IPS DF 6.9 (cell line): ENCODE data around the gene DERL3.

Source experiments
- DNase-seq: peaks from one replicate; pipeline ENCODE4 v3.0.0-alpha.2; 2013; ENCODE audit warnings: low read depth, low spot score
- H3K27ac ChIP-seq: one replicate; pipeline ENCODE4 v1.5.1; 2013; ENCODE audit warnings: low read length, control low read depth
- H3K27me3 ChIP-seq: 2 replicates; pipeline ENCODE4 v1.6.1; 2013; ENCODE audit warnings: mild to moderate bottlenecking, low read length; ENCODE audit not compliant: control insufficient read depth, insufficient read depth
- H3K36me3 ChIP-seq: 2 replicates; pipeline ENCODE4 v1.6.1; 2013; ENCODE audit warnings: low read length; ENCODE audit not compliant: control insufficient read depth, insufficient read depth
- H3K4me1 ChIP-seq: 2 replicates; pipeline ENCODE4 v1.6.1; 2013; ENCODE audit warnings: low read length; ENCODE audit not compliant: control insufficient read depth, insufficient read depth
- H3K4me3 ChIP-seq: 2 replicates; pipeline ENCODE4 v1.5.1; 2013; ENCODE audit warnings: mild to moderate bottlenecking, low read length
- H3K9me3 ChIP-seq: 2 replicates; pipeline ENCODE4 v1.6.1; 2013; ENCODE audit warnings: low read length, inconsistent platforms; ENCODE audit not compliant: control insufficient read depth, insufficient read depth
- WGBS: extraction: QIAGEN DNeasy Blood & Tissue Kit; methylation state at CpG from one replicate; pipeline ENCODE4 v1.1.7; 2013; ENCODE audit warnings: mixed read lengths, missing lambda C conversion rate; ENCODE audit not compliant: insufficient read length, insufficient coverage; 5-methylcytosine and 5-hydroxymethylcytosine counted together

DERL3 gene

DNA sequence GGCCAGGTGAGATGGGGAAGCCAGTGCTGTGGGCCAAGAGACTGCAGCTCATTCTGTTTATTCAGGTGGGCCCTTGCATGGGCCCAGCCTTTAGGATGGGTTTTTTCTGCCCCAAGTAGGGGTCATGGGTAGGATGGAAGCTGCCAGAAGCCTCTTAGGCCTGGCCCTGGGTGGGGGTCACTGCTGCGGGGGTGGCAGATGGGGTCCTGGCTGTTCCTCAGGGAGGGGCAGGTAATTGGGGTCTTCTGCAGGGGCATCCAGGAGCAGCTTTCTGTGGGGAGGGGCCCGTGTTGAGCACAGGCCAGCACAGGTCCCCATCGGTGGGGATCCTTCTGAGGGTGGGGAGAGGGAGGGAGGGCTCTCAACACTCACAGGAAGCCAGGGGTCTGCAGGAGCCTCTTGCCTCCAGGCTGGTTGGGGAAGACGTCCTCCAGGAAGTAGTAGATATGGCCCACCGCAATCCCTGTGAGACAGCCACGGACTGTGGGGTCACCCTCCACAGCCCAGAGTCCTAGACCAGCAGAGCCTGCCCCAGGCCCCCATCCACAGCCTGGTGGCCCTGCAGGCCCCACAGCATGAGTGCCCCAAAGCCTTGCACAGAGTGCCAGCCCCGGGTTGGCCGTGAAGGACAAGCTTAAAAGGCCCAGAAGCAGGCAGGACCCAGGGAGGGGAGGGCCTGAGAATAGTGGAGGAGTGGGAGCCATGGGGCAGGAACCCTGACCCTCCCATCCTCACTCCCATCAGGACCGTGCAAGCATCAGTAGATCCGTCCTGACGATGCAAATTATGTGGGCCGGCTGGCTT is 1.9 kb downstream of the DERL3 start:
- peaks cover 21% of the 10 kb centered on the region for H3K36me3 ChIP-seq
- no peak for DNase-seq
- H3K9me3 ChIP-seq: no peaks in the 10 kb centered on the region
- no peak overlapping the region for H3K4me3 ChIP-seq
- no peaks in the 10 kb centered on the region for H3K27me3 ChIP-seq
- H3K4me1 ChIP-seq: peaks cover 8% of the 10 kb centered on the region; the same call in 1 of the 2 replicates
- H3K27ac ChIP-seq: no peak overlapping the region
- WGBS: no CpG with 5 or more reads among the region's 12 CpGs

DNA sequence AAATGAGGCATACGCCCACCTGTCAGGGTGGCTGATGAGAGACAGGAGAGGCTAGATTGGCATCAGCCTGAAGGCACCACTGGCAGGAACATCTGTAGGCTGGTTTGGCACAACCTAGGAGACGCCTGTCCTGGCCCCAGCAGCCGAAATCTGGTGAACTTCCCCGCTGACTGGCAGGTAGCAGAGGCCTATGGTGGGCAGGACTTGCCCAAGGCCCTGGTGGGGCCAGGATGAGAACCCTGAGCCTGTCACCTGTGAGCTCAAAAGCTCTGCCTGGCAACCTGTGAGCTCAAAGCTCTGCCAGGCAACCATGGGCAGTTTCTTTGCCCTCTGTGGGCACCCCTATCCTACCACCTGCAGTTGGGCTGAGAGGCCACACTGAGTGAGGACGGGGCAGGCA is 2.5 kb downstream of the DERL3 start:
- Histone ChIP-seq H3K36me3 (peaks cover 21% of the 10 kb centered on the region), H3K4me3 (no peak overlapping the region), H3K27me3 (no peaks in the 10 kb centered on the region), H3K4me1 (peaks cover 8% of the 10 kb centered on the region; the same call in 1 of the 2 replicates), H3K9me3 (no peaks in the 10 kb centered on the region), H3K27ac (no peak overlapping the region)
- DNase-seq: no peak
- no CpG with 5 or more reads among the region's 5 CpGs for WGBS

- H3K4me1 ChIP-seq: peaks cover 8% of the 10 kb centered on the region; the same call in 1 of the 2 replicates
- H3K9me3 ChIP-seq: no peaks in the 10 kb centered on the region
- H3K27me3 ChIP-seq: no peaks in the 10 kb centered on the region
- no peak for DNase-seq
- H3K27ac ChIP-seq: no peak overlapping the region
- peaks cover 21% of the 10 kb centered on the region for H3K36me3 ChIP-seq
- H3K4me3 ChIP-seq: no peak overlapping the region
- no CpG with 5 or more reads among the region's 11 CpGs for WGBS
Measured at GRCh38 chr22:23835484-23836144, 3.2 kb downstream of the DERL3 start.

- WGBS: no CpG with 5 or more reads among the region's 10 CpGs
- no peak overlapping the region for H3K4me3 ChIP-seq
- peaks cover 8% of the 10 kb centered on the region; the same call in 1 of the 2 replicates for H3K4me1 ChIP-seq
- no peak overlapping the region for H3K27ac ChIP-seq
- no peaks in the 10 kb centered on the region for H3K27me3 ChIP-seq
- DNase-seq: no peak
- peaks cover 21% of the 10 kb centered on the region for H3K36me3 ChIP-seq
- H3K9me3 ChIP-seq: no peaks in the 10 kb centered on the region
Measured at GRCh38 chr22:23834793-23835483, 3.9 kb downstream of the DERL3 start.

DNA sequence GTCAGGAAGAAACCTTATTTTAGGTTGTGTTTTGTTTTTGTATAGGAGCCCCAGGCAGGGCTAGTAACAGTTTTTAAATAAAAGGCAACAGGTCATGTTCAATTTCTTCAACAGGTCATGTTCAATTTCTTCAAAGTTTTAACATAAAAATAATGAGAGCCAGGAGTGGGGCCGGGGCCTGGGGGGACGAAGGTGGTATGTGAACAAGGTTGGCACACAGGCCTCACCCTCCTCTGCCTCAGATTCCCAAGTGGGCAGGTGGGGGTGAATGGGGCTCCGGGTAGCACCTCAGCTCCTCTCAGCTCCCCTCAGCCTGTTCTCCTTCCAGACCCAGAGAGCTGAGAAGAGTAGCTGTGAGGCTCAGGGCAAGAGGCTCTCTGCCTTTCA is 4.4 kb downstream of the DERL3 start:
- H3K9me3 ChIP-seq: no peaks in the 10 kb centered on the region
- H3K27me3 ChIP-seq: no peaks in the 10 kb centered on the region
- no peak overlapping the region for H3K27ac ChIP-seq
- WGBS: no CpG with 5 or more reads among the region's 3 CpGs
- DNase-seq: no peak
- H3K36me3 ChIP-seq: peaks cover 21% of the 10 kb centered on the region
- H3K4me1 ChIP-seq: peaks cover 8% of the 10 kb centered on the region; the same call in 1 of the 2 replicates
- H3K4me3 ChIP-seq: no peak overlapping the region

GRCh38 chr22:23833911-23834317 is 4.9 kb downstream of the DERL3 start:
- peaks cover 8% of the 10 kb centered on the region; the same call in 1 of the 2 replicates for H3K4me1 ChIP-seq
- WGBS: no CpG with 5 or more reads among the region's 13 CpGs
- no peak overlapping the region for H3K4me3 ChIP-seq
- no peaks in the 10 kb centered on the region for H3K9me3 ChIP-seq
- no peak overlapping the region for H3K27ac ChIP-seq
- DNase-seq: no peak
- peaks cover 24% of the 10 kb centered on the region for H3K36me3 ChIP-seq
- no peaks in the 10 kb centered on the region for H3K27me3 ChIP-seq

DNA sequence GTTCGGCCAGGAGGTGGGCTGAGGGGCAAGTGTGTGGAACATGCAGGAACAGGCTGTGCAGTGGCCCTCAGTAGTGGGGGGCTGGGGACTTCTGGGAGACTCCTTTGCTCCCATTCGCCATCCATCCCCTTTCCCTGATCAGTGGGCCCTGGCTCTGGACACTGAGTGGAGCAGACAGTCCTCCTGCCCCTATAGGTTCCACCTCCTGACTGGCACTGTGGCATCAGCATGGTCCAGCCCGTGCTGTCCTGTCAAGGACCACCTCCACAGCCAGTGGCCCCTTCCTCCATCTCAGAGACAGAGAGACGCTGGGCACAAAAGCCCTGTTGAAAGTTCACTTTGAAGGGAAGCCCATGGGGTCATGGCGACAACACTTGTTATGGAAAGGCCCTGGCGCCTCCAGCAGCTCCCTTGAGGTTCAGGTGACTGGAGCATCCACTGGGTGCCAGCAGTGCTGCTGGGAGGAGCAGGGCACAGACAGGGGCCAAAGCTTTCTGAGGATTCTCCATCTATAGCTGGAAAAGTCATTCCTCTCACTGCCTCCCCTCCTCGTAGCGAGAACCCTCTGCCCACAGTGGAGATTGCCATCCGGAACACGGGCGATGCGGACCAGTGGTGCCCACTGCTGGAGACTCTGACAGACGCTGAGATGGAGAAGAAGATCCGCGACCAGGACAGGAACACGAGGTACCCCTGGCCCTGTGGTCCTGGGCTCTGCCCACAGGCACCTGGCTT is 5.6 kb downstream of the DERL3 start:
- Histone ChIP-seq H3K9me3 (no peaks in the 10 kb centered on the region), H3K36me3 (peaks cover 24% of the 10 kb centered on the region), H3K27ac (no peak overlapping the region), H3K4me3 (no peak overlapping the region), H3K27me3 (no peaks in the 10 kb centered on the region), H3K4me1 (peaks cover 8% of the 10 kb centered on the region; the same call in 1 of the 2 replicates)
- no CpG with 5 or more reads among the region's 16 CpGs for whole genome bisulfite sequencing
- no peak for DNase-seq

DNA sequence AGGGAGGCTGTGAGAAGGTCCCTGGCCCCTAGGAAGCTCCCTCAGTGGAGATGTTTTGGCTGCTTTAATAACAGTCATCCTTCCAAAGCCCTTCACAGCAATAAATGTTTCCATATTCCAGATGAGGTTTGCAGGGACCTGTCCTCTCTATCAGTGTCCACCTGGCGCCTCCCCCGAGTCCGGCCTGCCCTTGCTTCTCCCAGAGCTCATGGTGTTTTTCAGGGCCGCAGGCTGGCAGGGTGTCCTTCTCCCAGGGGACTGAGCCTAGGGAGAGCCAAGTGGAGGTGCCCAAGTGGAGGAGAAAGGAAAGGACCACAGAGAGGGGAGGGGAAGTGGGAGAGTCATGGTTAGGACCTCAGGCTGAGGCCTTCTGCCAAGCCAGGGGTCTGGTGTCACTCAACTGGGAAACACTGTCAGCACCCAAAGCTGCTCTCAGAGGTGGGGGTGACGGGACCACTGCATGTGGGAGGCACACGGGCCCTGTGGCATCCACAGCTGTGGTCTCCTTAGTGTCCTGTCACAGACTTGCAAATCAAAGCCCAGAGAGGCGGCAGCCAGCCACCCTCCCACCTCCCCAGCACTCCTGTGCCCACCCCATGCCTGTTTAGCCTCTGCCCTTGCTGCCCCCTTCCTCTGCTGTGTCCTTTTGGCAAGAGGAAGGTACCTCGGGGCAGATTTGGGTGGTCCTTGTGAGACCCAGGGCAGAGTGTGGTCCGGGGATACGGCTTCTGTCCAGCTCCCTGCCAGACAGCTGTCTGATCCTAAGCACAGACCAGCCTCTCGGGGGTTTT is 6.4 kb downstream of the DERL3 start:
- H3K36me3 ChIP-seq: peaks cover 28% of the 10 kb centered on the region

GRCh38 chr22:23831781-23832180 is 7.0 kb downstream of the DERL3 start:
- H3K27ac ChIP-seq: no peak overlapping the region
- no peak for DNase-seq
- no peaks in the 10 kb centered on the region for H3K27me3 ChIP-seq
- peaks cover 33% of the 10 kb centered on the region for H3K36me3 ChIP-seq
- H3K4me1 ChIP-seq: no peaks in the 10 kb centered on the region
- WGBS: no CpG with 5 or more reads among the region's 10 CpGs
- H3K9me3 ChIP-seq: no peaks in the 10 kb centered on the region
- H3K4me3 ChIP-seq: no peak overlapping the region

More for the DNA sequence above, 6.4 kb downstream of the DERL3 start:
- no CpG with 5 or more reads among the region's 11 CpGs for WGBS
- H3K27me3 ChIP-seq: no peaks in the 10 kb centered on the region
- H3K9me3 ChIP-seq: no peaks in the 10 kb centered on the region
- DNase-seq: no peak
- no peak overlapping the region for H3K27ac ChIP-seq
- no peak overlapping the region for H3K4me3 ChIP-seq
- peaks cover 3% of the 10 kb centered on the region; the same call in 1 of the 2 replicates for H3K4me1 ChIP-seq
